Measurements from ENCODE around the gene CHRNA5.
"Not testable (repeated sequence)": the region's sequence is repeated elsewhere in the genome, so short reads cannot be mapped to it uniquely, and the experiment has no call there.

The CHRNA5 gene

GRCh38 chr15:78599189-78599588 lies 33.9 kb downstream of the CHRNA5 start:
- H3K4me1 Mint-ChIP-seq (ENCODE audit: low read depth) = no peaks in the 10 kb centered on the region
- no peak overlapping the region for H3K27ac Mint-ChIP-seq
- H3K9me3 Mint-ChIP-seq = no peaks in the 10 kb centered on the region
- no peaks in the 10 kb centered on the region for H3K36me3 Mint-ChIP-seq (ENCODE audit: low read depth)
- H3K27me3 Mint-ChIP-seq = peaks cover 20% of the 10 kb centered on the region
- H3K4me3 Mint-ChIP-seq = no peak overlapping the region
- no peak for DNase-seq

- H3K27ac Mint-ChIP-seq = no peak overlapping the region
- no peak for DNase-seq
- no peaks in the 10 kb centered on the region for H3K9me3 Mint-ChIP-seq
- H3K4me1 Mint-ChIP-seq (ENCODE audit: low read depth) = no peaks in the 10 kb centered on the region
- peaks cover 29% of the 10 kb centered on the region for H3K27me3 Mint-ChIP-seq
- no peaks in the 10 kb centered on the region for H3K36me3 Mint-ChIP-seq (ENCODE audit: low read depth)
- no peak overlapping the region for H3K4me3 Mint-ChIP-seq
Measured at GRCh38 chr15:78603467-78603866, 38.1 kb downstream of the CHRNA5 start.

GRCh38 chr15:78604420-78604819 lies 39.1 kb downstream of the CHRNA5 start:
- H3K4me3 Mint-ChIP-seq = no peak overlapping the region
- no peaks in the 10 kb centered on the region for H3K9me3 Mint-ChIP-seq
- DNase-seq = no peak
- no peaks in the 10 kb centered on the region for H3K36me3 Mint-ChIP-seq (ENCODE audit: low read depth)
- H3K27me3 Mint-ChIP-seq = peaks cover 29% of the 10 kb centered on the region
- no peak overlapping the region for H3K27ac Mint-ChIP-seq
- no peaks in the 10 kb centered on the region for H3K4me1 Mint-ChIP-seq (ENCODE audit: low read depth)

GRCh38 chr15:78605201-78605600 lies 39.9 kb downstream of the CHRNA5 start:
- Mint-ChIP-seq H3K27me3 (peaks cover 29% of the 10 kb centered on the region), H3K9me3 (no peaks in the 10 kb centered on the region), H3K27ac (no peak overlapping the region), H3K36me3 (ENCODE audit: low read depth) (no peaks in the 10 kb centered on the region), H3K4me3 (no peak overlapping the region), H3K4me1 (ENCODE audit: low read depth) (no peaks in the 10 kb centered on the region)
- no peak for DNase-seq

GRCh38 chr15:78605680-78606079 lies 40.4 kb downstream of the CHRNA5 start:
- peaks cover 29% of the 10 kb centered on the region for H3K27me3 Mint-ChIP-seq
- no peaks in the 10 kb centered on the region for H3K36me3 Mint-ChIP-seq (ENCODE audit: low read depth)
- H3K4me3 Mint-ChIP-seq = no peak overlapping the region
- no peak overlapping the region for H3K27ac Mint-ChIP-seq
- no peak for DNase-seq
- no peaks in the 10 kb centered on the region for H3K9me3 Mint-ChIP-seq
- H3K4me1 Mint-ChIP-seq (ENCODE audit: low read depth) = no peaks in the 10 kb centered on the region

- not testable (repeated sequence) for H3K36me3 Mint-ChIP-seq (ENCODE audit: low read depth); H3K4me1 Mint-ChIP-seq (ENCODE audit: low read depth); H3K4me3 Mint-ChIP-seq; H3K9me3 Mint-ChIP-seq; H3K27me3 Mint-ChIP-seq; H3K27ac Mint-ChIP-seq; DNase-seq
Measured at GRCh38 chr15:78609551-78609950, 44.2 kb downstream of the CHRNA5 start.

GRCh38 chr15:78614021-78614420 lies 48.7 kb downstream of the CHRNA5 start:
- Mint-ChIP-seq H3K4me3 (no peak overlapping the region), H3K9me3 (no peaks in the 10 kb centered on the region), H3K36me3 (ENCODE audit: low read depth) (no peaks in the 10 kb centered on the region), H3K27me3 (peaks cover 8% of the 10 kb centered on the region), H3K27ac (no peak overlapping the region), H3K4me1 (ENCODE audit: low read depth) (peaks cover 4% of the 10 kb centered on the region)
- DNase-seq = no peak

- H3K27ac Mint-ChIP-seq = no peak overlapping the region
- peak; percentile 16 for DNase-seq
- peaks cover 19% of the 10 kb centered on the region for H3K27me3 Mint-ChIP-seq
- no peak overlapping the region for H3K4me3 Mint-ChIP-seq
- H3K4me1 Mint-ChIP-seq (ENCODE audit: low read depth) = peaks cover 9% of the 10 kb centered on the region
- no peaks in the 10 kb centered on the region for H3K36me3 Mint-ChIP-seq (ENCODE audit: low read depth)
- no peaks in the 10 kb centered on the region for H3K9me3 Mint-ChIP-seq
Measured at GRCh38 chr15:78615151-78615589, 49.9 kb downstream of the CHRNA5 start.

GRCh38 chr15:78616506-78616905 lies 51.2 kb downstream of the CHRNA5 start:
- peak; percentile 6 for DNase-seq
- Mint-ChIP-seq H3K9me3 (no peaks in the 10 kb centered on the region), H3K27me3 (peaks cover 26% of the 10 kb centered on the region), H3K4me3 (no peak overlapping the region), H3K4me1 (ENCODE audit: low read depth) (peaks cover 9% of the 10 kb centered on the region), H3K36me3 (ENCODE audit: low read depth) (no peaks in the 10 kb centered on the region), H3K27ac (no peak overlapping the region)

- H3K27me3 Mint-ChIP-seq = peaks cover 31% of the 10 kb centered on the region
- peaks cover 9% of the 10 kb centered on the region for H3K4me1 Mint-ChIP-seq (ENCODE audit: low read depth)
- peak; percentile 18 for DNase-seq
- H3K9me3 Mint-ChIP-seq = no peaks in the 10 kb centered on the region
- H3K4me3 Mint-ChIP-seq = no peak overlapping the region
- H3K27ac Mint-ChIP-seq = no peak overlapping the region
- H3K36me3 Mint-ChIP-seq (ENCODE audit: low read depth) = no peaks in the 10 kb centered on the region
Measured at GRCh38 chr15:78617076-78617475, 51.8 kb downstream of the CHRNA5 start.

GRCh38 chr15:78617516-78617915 lies 52.2 kb downstream of the CHRNA5 start:
- Mint-ChIP-seq H3K4me3 (no peak overlapping the region), H3K36me3 (ENCODE audit: low read depth) (no peaks in the 10 kb centered on the region), H3K27me3 (peaks cover 36% of the 10 kb centered on the region), H3K4me1 (ENCODE audit: low read depth) (peaks cover 9% of the 10 kb centered on the region), H3K9me3 (no peaks in the 10 kb centered on the region), H3K27ac (no peak overlapping the region)
- DNase-seq = peak; percentile 13

GRCh38 chr15:78618064-78618463 lies 52.7 kb downstream of the CHRNA5 start:
- no peaks in the 10 kb centered on the region for H3K36me3 Mint-ChIP-seq (ENCODE audit: low read depth)
- H3K9me3 Mint-ChIP-seq = no peaks in the 10 kb centered on the region
- peaks cover 9% of the 10 kb centered on the region for H3K4me1 Mint-ChIP-seq (ENCODE audit: low read depth)
- no peak overlapping the region for H3K4me3 Mint-ChIP-seq
- no peak overlapping the region for H3K27ac Mint-ChIP-seq
- H3K27me3 Mint-ChIP-seq = peaks cover 40% of the 10 kb centered on the region
- no peak for DNase-seq

- peaks cover 44% of the 10 kb centered on the region for H3K27me3 Mint-ChIP-seq
- no peaks in the 10 kb centered on the region for H3K9me3 Mint-ChIP-seq
- no peak overlapping the region for H3K4me3 Mint-ChIP-seq
- no peaks in the 10 kb centered on the region for H3K36me3 Mint-ChIP-seq (ENCODE audit: low read depth)
- H3K4me1 Mint-ChIP-seq (ENCODE audit: low read depth) = peaks cover 9% of the 10 kb centered on the region
- H3K27ac Mint-ChIP-seq = no peak overlapping the region
- DNase-seq = peak; percentile 80
Measured at GRCh38 chr15:78618490-78618934, 53.2 kb downstream of the CHRNA5 start.

- peak; percentile 23 for DNase-seq
- Mint-ChIP-seq H3K27me3 (peaks cover 50% of the 10 kb centered on the region), H3K9me3 (no peaks in the 10 kb centered on the region), H3K36me3 (ENCODE audit: low read depth) (no peaks in the 10 kb centered on the region), H3K4me3 (no peak overlapping the region), H3K27ac (no peak overlapping the region), H3K4me1 (ENCODE audit: low read depth) (peaks cover 9% of the 10 kb centered on the region)
Measured at GRCh38 chr15:78619022-78619950, 54.0 kb downstream of the CHRNA5 start.

- Mint-ChIP-seq H3K27ac (no peak overlapping the region), H3K4me3 (peak overlapping the region; percentile 29), H3K9me3 (no peaks in the 10 kb centered on the region), H3K4me1 (ENCODE audit: low read depth) (peaks cover 9% of the 10 kb centered on the region), H3K27me3 (peaks cover 55% of the 10 kb centered on the region), H3K36me3 (ENCODE audit: low read depth) (no peaks in the 10 kb centered on the region)
- peak; percentile 36 for DNase-seq
Measured at GRCh38 chr15:78620021-78620526, 54.8 kb downstream of the CHRNA5 start.

Measured in activated T-cell treated with anti-CD3 and anti-CD28 coated beads, Interleukin-2, amount 50 U/mL, for 24 hours (primary cell).